Heart right ventricle (tissue), 16 donors: ENCODE results near the gene HMGN1. TPM values are rescaled to one million over a fixed set of nuclear protein-coding genes. Genes with fewer than 3 reads are reported as not detected.

Experiments
- ATAC-seq, 8 donors: fragments of 200-7000 bp; cut with Tn5 transposase; one replicate each; pipeline ENCODE4 v1.9.1; 2020; ENCODE audit warnings: mild to moderate bottlenecking in 8 of 8, moderate library complexity in 8 of 8, moderate number of reproducible peaks in 1 of 8
- DNase-seq, 2 donors: peaks; one replicate each; pipeline ENCODE4 v3.0.0-alpha.2; 2020
- H3K27ac ChIP-seq, 10 donors: fragments of 200-600 bp; sonication (generic) in 2 of 10; one replicate each; pipeline versions ENCODE4 v1.5.0 to v1.8.0; 2020 to 2022; ENCODE audit warnings: mild to moderate bottlenecking in 3 of 10
- H3K27me3 ChIP-seq, 7 donors: fragments of 200-600 bp; one replicate each; pipeline ENCODE4 v1.8.0; 2021 to 2022; ENCODE audit warnings: mild to moderate bottlenecking in 2 of 7
- H3K36me3 ChIP-seq, 9 donors: fragments of 200-600 bp; sonication (generic) in 1 of 9; one replicate each; pipeline versions ENCODE4 v1.5.0 to v1.8.0; 2020 to 2022; ENCODE audit warnings: mild to moderate bottlenecking in 2 of 9
- H3K4me1 ChIP-seq, 9 donors: fragments of 200-600 bp; sonication (generic) in 1 of 9; one replicate each; pipeline versions ENCODE4 v1.5.0 to v1.8.0; 2020 to 2022; ENCODE audit warnings: mild to moderate bottlenecking in 4 of 9
- H3K4me3 ChIP-seq, 10 donors: fragments of 200-600 bp; sonication (generic) in 2 of 10; one replicate each; pipeline versions ENCODE4 v1.5.0 to v1.8.0; 2020 to 2022; ENCODE audit warnings: mild to moderate bottlenecking in 7 of 10, moderate library complexity in 2 of 10
- H3K9me3 ChIP-seq, 11 donors: fragments of 200-600 bp in 10 of 11; sonication (generic) in 2 of 11; one replicate each; pipeline versions ENCODE4 v1.5.0 to v1.8.0; 2013 to 2022; ENCODE audit warnings: mild to moderate bottlenecking in 2 of 11, control low read depth in 1 of 11, moderate library complexity in 1 of 11
- WGBS, 2 donors: extraction: QIAGEN DNeasy Blood & Tissue Kit; methylation state at CpG; one replicate each; pipeline ENCODE4 v1.1.7; 2013; ENCODE audit warnings: inconsistent platforms in 1 of 2; 5-methylcytosine and 5-hydroxymethylcytosine counted together
- intact Hi-C, 10 donors: fragments of 100-400 bp; cut with DNase I; formaldehyde crosslinking; loops; one replicate each; pipeline versions ENCODE4 v1.11.1 to v1.14.2; 2022
- polyA plus RNA-seq, 2 donors: library from polyadenylated mRNA; stranded (reverse); fragments of 200-250 nt; gene quantifications; one replicate each; pipeline ENCODE4 v1.2.3, GENCODE V29; 2013
- total RNA-seq, 10 donors: library from RNA; stranded (reverse); fragmentation: NEBNext Ultra II Directional in 3 of 10; extraction: Animal tissue kit (Norgen Biotek cat#: 25700) in 3 of 10; gene quantifications; one replicate each; pipeline versions ENCODE4 v1.2.1 to v1.2.4, GENCODE V29; 2021 to 2023
- TF ChIP-seq, protein P1 (sequence below), 9 donors: fragments of 200-600 bp; sonication (generic) in 2 of 9; IDR thresholded peaks; one replicate each; pipeline versions ENCODE4 v1.5.0 to v1.8.0; 2021 to 2022; ENCODE audit warnings: antibody characterized with exemption in 9 of 9, mild to moderate bottlenecking in 5 of 9, moderate library complexity in 1 of 9
- donor health status: Arrhythmogenic right ventricular cardiomyopathy.
- donor health status: ischemic (EF 13 %, LVEDD 7.1; RV severe dilation, severe dysfunction).
- donor health status: healthy with polysubstance abuse.
- donor health status: DM: no; HTN: yes; CAD: no.
- donor health status: DM: no; HTN: no; CAD: no.
- donor health status: ischemic (EF 25% LVEDD 6.9; RV normal size, moderate dysfunction).
- donor health status: ischemic (EF 25% LVEDD 5.7; RV mildly dilated, moderate dysfunction).
- donor health status: healthy.
- donor health status: DM: yes; HTN: yes; CAD: no.
- donor health status: Ischemic cardiomyopathy.
- donor health status: ischemic (EF 35%, LVEDD 5.7; RV mildly dilated, moderate dysfunction).
- donor health status: nonischemic (EF 11% LVEDD 7.7; RV severe dilation, severe dysfunction).
- donor health status: DM: yes; HTN: yes; CAD: no.
- donor health status: PGD.
- donor health status: ischemic (EF 29% LVEDD 5.4; RV normal size, mild dysfunction).
- donor health status: nonischemic (EF 23%, LVEDD 6.1; RV moderate dilation, normal function).

Gene HMGN1
- total and polyA plus RNA-seq, 12 donors, result 46.2 to 79.0 (median 59.3) TPM

DNA sequence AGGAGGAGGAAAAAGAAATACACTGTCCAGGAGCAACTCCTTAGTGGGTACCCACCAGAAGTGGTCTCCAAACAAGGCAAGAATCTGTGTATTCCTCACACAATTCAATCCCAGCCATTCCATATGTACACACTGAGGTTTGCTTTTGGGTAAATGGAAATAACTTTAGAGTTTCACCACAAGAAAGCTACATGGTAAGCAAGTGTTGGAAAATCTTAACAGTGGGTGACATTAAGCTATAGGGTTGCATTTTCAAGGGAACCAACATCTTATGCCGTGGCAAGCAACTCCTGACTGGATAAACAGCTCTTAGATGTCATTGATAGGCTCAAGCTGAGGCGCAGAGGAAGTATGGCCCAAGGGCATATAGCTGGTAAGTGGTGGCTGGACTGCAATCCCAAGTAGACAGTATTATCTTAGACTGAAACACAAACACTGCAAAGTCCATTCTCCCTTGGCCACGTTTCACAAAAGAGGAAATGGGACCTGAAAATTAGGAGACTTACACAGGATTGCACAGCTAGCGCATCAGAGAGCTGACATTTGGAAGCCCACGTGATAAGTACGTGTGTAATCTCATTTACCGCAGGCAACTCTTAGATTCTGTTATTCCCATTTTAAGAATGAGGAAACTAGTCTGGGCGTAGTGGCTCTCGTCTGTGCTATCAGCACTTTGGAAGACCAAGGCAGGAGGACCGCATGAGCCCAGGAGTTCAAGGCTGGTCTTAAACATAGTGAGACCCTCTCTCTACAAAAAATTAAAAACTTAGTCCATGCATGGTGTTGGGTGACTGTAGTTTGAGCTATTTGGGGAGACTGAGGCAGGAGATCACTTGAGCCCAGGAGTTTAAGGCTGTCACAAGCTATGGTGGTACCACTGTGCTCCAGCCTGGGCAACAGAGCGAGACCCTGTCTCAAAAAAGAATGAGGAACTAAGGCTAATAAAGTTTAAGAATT is 31.5 kb downstream of the HMGN1 start:
- Histone ChIP-seq H3K4me3 (no peak overlapping the region), H3K27ac (peak overlapping the region in 2 of 10 donors; percentile 11 to 49)
- no peak for ATAC-seq

DNA sequence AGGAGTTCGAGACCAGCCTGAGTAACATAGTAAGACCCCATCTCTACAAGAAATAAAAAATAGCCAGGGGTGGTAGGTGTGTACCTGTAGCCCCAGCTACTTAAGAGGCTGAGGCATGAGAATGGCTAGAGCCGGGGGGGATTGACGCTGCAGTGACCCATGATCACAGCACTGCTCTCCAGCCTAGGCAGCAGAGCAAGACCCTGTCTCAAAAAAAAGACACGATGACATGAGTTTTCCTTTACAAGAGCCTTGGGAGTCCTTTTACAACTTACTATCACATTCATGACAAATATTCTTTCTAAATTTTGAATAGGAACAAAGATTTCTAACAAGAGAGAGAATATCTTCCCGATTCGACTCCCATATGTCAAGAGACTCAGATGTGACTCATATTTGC is 32.2 kb downstream of the HMGN1 start:
- no peak for ATAC-seq
- TF ChIP-seq, protein P1, sequence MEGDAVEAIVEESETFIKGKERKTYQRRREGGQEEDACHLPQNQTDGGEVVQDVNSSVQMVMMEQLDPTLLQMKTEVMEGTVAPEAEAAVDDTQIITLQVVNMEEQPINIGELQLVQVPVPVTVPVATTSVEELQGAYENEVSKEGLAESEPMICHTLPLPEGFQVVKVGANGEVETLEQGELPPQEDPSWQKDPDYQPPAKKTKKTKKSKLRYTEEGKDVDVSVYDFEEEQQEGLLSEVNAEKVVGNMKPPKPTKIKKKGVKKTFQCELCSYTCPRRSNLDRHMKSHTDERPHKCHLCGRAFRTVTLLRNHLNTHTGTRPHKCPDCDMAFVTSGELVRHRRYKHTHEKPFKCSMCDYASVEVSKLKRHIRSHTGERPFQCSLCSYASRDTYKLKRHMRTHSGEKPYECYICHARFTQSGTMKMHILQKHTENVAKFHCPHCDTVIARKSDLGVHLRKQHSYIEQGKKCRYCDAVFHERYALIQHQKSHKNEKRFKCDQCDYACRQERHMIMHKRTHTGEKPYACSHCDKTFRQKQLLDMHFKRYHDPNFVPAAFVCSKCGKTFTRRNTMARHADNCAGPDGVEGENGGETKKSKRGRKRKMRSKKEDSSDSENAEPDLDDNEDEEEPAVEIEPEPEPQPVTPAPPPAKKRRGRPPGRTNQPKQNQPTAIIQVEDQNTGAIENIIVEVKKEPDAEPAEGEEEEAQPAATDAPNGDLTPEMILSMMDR (IDR thresholded peaks at IDR 0.05), result no peak
- no peak overlapping the region for H3K4me3 ChIP-seq
- no peaks in the 10 kb centered on the region for H3K9me3 ChIP-seq
- WGBS, 2 donors, result 86 to 91% methylated on average over 6 of the region's 6 CpGs
- peaks cover 0 to 3% (median 0%) of the 10 kb centered on the region in 9 donors for H3K36me3 ChIP-seq
- no peak for DNase-seq
- no peaks in the 10 kb centered on the region for H3K27me3 ChIP-seq
- intact Hi-C loops, result loop anchor here in 3 of 10 donors (10.0 kb wide), 2 partner anchors 68 to 128 kb away; partner anchors contain the start of gene LCA5L (in 2 of the 3)
- H3K27ac ChIP-seq, result peak overlapping the region in 2 of 10 donors; percentile 11 to 49
- peaks cover 4 to 36% (median 21%) of the 10 kb centered on the region in 9 donors for H3K4me1 ChIP-seq

More for the DNA sequence above, 31.5 kb downstream of the HMGN1 start:
- Histone ChIP-seq H3K4me1 (peaks cover 0 to 31% (median 16%) of the 10 kb centered on the region in 9 donors), H3K9me3 (no peaks in the 10 kb centered on the region), H3K36me3 (no peaks in the 10 kb centered on the region), H3K27me3 (no peaks in the 10 kb centered on the region)
- TF ChIP-seq, protein P1 (IDR thresholded peaks at IDR 0.05), result no peak
- 57 to 68% methylated on average over 11 of the region's 11 CpGs for WGBS, 2 donors
- intact Hi-C loops, result loop anchor here in 3 of 10 donors (10.0 kb wide), 2 partner anchors 67 to 127 kb away; partner anchors contain the start of gene LCA5L (in 2 of the 3)
- no peak for DNase-seq

DNA sequence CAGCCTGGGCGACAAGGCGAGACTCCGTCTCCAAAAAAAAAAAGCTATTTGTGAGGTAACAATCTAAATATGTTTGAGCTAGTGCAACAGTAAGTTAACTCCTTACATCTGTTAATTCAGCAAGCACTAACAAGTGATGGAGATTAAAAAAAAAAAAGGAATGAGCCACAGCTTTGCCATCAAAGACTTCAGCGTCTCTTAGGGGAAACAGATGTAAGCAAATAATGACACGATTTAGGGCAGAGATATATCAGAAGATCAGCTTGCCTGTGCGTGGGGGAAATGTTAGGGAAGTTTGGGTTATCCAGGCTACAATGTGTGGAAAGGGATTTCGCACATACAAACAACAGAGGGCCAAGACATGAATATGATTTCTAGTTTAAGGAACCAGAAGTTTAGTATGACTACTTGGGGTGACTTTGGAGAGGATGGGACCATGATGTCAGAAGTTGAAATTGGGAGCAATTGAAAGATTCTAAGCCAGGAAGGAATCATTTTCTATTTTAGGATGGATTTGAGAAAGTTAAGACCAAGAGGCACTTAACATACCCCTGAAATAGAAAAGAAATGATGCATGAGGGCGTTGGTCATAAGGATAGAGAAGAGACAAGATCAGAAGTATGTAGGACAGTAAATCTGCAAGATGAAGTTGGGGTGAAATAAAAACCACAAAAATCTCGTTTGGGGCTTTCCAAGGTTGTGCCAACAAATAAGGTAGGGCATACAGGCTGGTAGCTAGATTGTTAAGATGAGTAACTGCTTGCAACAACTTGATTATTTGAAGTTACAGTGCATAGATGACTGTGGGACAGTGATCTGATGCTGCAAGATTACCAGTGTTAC is 33.1 kb downstream of the HMGN1 start:
- Histone ChIP-seq H3K9me3 (no peaks in the 10 kb centered on the region), H3K27me3 (no peaks in the 10 kb centered on the region), H3K27ac (peak overlapping the region in 1 of 10 donors; percentile 97), H3K4me1 (peaks cover 4 to 45% (median 28%) of the 10 kb centered on the region in 9 donors), H3K4me3 (no peak overlapping the region), H3K36me3 (peaks cover 0 to 12% (median 6%) of the 10 kb centered on the region in 9 donors)
- intact Hi-C loops, result loop anchor here in 5 of 10 donors (2.0 to 10.0 kb wide), 3 partner anchors 33 to 129 kb away; partner anchors contain the start of genes HMGN1 (in 2 of the 5) and LCA5L (in 2 of the 5)
- TF ChIP-seq, protein P1 (IDR thresholded peaks at IDR 0.05), result no peak
- no peak for ATAC-seq
- 81 to 82% methylated on average over 9 of the region's 9 CpGs for WGBS, 2 donors
- no peak for DNase-seq
